8988T (cell line): ENCODE measurements around the gene NCOA6.

Experiments used
- DNase-seq: peaks from one replicate; pipeline ENCODE4 v3.0.0; 2011

The NCOA6 gene

GRCh38 chr20:34825530-34826362, at the start of gene NCOA6:
Gene NCOA6, minus strand, starts transcription at chr20:34825651. Its CDS starts 43,296 bp downstream, at chr20:34782355.
- DNase-seq = peak; percentile 47

- DNase-seq = peak; percentile 52
Measured at GRCh38 chr20:34874094-34874654, 48.7 kb upstream of the NCOA6 start.

- DNase-seq = no peak
Measured at GRCh38 chr20:34873583-34874093, 48.2 kb upstream of the NCOA6 start.

- DNase-seq = peak; percentile 89
Measured at GRCh38 chr20:34872622-34873224, 47.3 kb upstream of the NCOA6 start, which contains the start of gene GGT7. Gene GGT7, minus strand, starts transcription at chr20:34872856. Its CDS starts 41 bp downstream, at chr20:34872815.

- no peak for DNase-seq
Measured at GRCh38 chr20:34871966-34872621, 46.6 kb upstream of the NCOA6 start.

GRCh38 chr20:34871320-34871926, 46.0 kb upstream of the NCOA6 start:
- DNase-seq = no peak

- DNase-seq = no peak
Measured at GRCh38 chr20:34864216-34864615, 38.8 kb upstream of the NCOA6 start.

- no peak for DNase-seq
Measured at GRCh38 chr20:34863421-34863965, 38.0 kb upstream of the NCOA6 start.

GRCh38 chr20:34862724-34863123, 37.3 kb upstream of the NCOA6 start:
- no peak for DNase-seq

- DNase-seq = no peak
Measured at GRCh38 chr20:34861386-34862084, 36.1 kb upstream of the NCOA6 start.

GRCh38 chr20:34859826-34860545, 34.5 kb upstream of the NCOA6 start:
- DNase-seq = no peak

- DNase-seq = no peak
Measured at GRCh38 chr20:34859367-34859766, 33.9 kb upstream of the NCOA6 start.

- no peak for DNase-seq
Measured at GRCh38 chr20:34852298-34852697, 26.8 kb upstream of the NCOA6 start.

GRCh38 chr20:34850969-34851368, 25.5 kb upstream of the NCOA6 start:
- no peak for DNase-seq

GRCh38 chr20:34849778-34850177, 24.3 kb upstream of the NCOA6 start:
- DNase-seq = no peak

GRCh38 chr20:34848597-34848996, 23.1 kb upstream of the NCOA6 start:
- no peak for DNase-seq

- no peak for DNase-seq
Measured at GRCh38 chr20:34843421-34843820, 18.0 kb upstream of the NCOA6 start.

GRCh38 chr20:34842143-34842542, 16.7 kb upstream of the NCOA6 start:
- DNase-seq = no peak

GRCh38 chr20:34834459-34834893, 9.0 kb upstream of the NCOA6 start:
- DNase-seq = no peak

- no peak for DNase-seq
Measured at GRCh38 chr20:34831936-34832335, 6.5 kb upstream of the NCOA6 start.

- DNase-seq = no peak
Measured at GRCh38 chr20:34829191-34829590, 3.7 kb upstream of the NCOA6 start.
